Left cardiac atrium (tissue), 4 donors: Measurements from ENCODE around the gene ALOX5. TPM values are rescaled to one million over a fixed set of nuclear protein-coding genes. Genes with fewer than 3 reads are reported as not detected.
A peak's percentile ranks its signal among the peaks of the same experiment; 100 is the strongest.
"Not testable (repeated sequence)": the region's sequence is repeated elsewhere in the genome, so short reads cannot be mapped to it uniquely, and the experiment has no call there.

Experiments
- ATAC-seq, 2 donors: fragments of 200-7000 bp; cut with Tn5 transposase; one replicate each; pipeline ENCODE4 v1.9.1; 2020; ENCODE audit warnings: mild to moderate bottlenecking in 2 of 2, moderate library complexity in 2 of 2
- DNase-seq: peaks from one replicate; pipeline ENCODE4 v3.0.0-alpha.2; 2020
- intact Hi-C, 2 donors: fragments of 100-400 bp; cut with DNase I; formaldehyde crosslinking; loops; one replicate each; pipeline versions ENCODE4 v1.14.1 to v1.15.1; 2022 to 2023
- long read RNA-seq: library from polyadenylated mRNA; unstranded; transcript quantifications from one replicate; pipeline ENCODE4 v2.0.0, GENCODE V29; 2021
- total RNA-seq, 2 donors: library from RNA; stranded (reverse); fragmentation: NEBNext Ultra II Directional; extraction: Animal tissue kit (Norgen Biotek cat#: 25700); gene quantifications; one replicate each; pipeline ENCODE4 v1.2.1, GENCODE V29; 2021
- donor health status: DM: no; HTN: yes; CAD: no.
- donor health status: DM: no; HTN: yes; CAD: no; lungs with severe emphysema.
- donor health status: DM: yes; HTN: yes; CAD: no.
- donor health status: Dilated cardiomyopathy.

Gene ALOX5
- total RNA-seq: 10 to 100 TPM; 11.9 to 13.8 TPM
- long read RNA-seq, transcript ALOX5-201 (14 exons, 2,506 nt): major isoform, 6 of 9 reads
- long read RNA-seq, partial matches to known transcripts: 1 of 9 reads
- long read RNA-seq, other reads (novel, unspliced or antisense): 1 of 9 reads

GRCh38 chr10:45373576-45374349 lies at the start of gene ALOX5:
Gene ALOX5 (plus strand): TSS chr10:45374216. CDS start chr10:45374280, 64 bp downstream.
- peak; percentile 81 to 92 for ATAC-seq
- intact Hi-C loops: no loop called here
- peak; percentile 79 for DNase-seq

DNA sequence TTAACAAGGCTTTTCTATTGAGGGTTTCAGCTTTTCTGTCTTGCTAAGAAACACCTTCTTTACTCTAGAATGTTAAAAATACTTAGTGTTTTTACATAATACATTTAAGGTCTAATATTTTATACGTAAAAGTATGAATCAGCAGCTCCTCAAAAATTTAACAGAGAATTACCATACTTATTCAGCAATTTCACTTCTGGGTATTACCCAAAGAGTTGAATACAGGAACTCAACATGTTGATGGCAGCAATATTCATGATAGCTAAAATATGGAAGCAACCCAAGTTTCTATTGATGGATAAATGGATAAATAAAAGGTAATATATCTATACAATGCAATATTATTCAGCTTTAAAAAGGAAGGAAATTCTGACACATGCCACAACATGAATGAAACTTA lies 48.9 kb upstream of the ALOX5 start:
- no peak for DNase-seq
- ATAC-seq: no peak
- intact Hi-C loops: no loop called here

DNA sequence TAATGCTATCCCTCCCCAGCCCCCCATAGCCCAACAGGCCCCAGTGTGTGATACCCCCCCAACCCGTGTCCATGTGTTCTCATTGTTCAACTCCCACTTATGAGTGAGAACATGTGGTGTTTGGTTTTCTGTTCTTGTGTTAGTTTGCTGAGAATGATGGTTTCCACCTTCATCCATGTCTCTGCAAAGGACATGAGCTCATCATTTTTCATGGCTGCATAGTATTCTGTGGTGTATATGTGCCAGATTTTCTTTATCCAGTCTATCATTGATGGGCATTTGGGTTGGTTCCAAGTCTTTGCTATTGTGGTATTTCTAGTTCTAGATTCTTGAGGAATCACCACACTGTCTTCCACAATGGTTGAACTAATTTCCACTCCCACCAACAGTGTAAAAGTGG lies 47.2 kb upstream of the ALOX5 start:
- DNase-seq, intact Hi-C loops, ATAC-seq: not testable (repeated sequence)

GRCh38 chr10:45331824-45332223 lies 42.2 kb upstream of the ALOX5 start:
- DNase-seq, ATAC-seq, intact Hi-C loops: not testable (repeated sequence)

DNA sequence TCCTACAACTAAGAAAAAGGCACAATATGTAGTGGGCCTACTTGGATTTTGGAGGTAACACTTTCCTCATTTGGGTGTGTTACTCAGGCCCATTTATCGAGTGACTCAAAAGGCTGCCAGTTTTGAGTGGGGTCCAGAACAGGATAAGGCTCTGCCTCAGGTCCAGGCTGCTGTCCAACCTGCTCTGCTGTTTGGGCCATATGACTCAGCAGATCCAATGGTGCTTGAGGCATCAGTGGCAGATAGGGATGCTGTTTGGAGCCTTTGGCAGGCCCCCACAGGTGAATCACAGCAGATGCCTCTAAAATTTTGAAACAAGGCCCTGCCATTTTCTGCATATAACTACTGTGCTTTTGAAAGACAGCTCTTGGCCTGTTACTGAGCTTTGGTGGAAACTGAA lies 34.1 kb upstream of the ALOX5 start:
- ATAC-seq (no peak), DNase-seq (no peak)
- intact Hi-C loops: no loop called here

GRCh38 chr10:45340420-45340819 lies 33.6 kb upstream of the ALOX5 start:
- DNase-seq, ATAC-seq, intact Hi-C loops: not testable (repeated sequence)

- intact Hi-C loops, ATAC-seq, DNase-seq: not testable (repeated sequence)
Observed at GRCh38 chr10:45346652-45347335, 27.2 kb upstream of the ALOX5 start.

DNA sequence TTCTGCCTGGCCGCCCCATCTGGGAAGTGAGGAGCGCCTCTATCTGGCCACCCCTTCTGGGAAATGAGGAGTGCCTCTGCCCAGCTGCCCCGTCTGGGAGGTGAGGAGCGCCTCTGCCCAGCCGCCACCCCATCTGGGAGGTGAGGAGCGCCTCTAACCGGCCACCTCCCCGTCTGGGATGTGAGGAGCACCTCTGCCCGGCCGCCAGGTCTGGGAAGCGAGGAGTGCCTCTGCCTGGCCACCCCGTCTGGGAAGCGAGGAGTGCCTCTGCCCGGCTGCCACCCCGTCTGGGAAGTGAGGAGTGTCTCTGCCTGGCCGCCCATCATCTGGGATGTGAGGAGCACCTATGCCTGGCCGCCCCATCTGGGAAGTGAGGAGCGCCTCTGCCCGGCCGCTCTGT lies 26.6 kb upstream of the ALOX5 start:
- DNase-seq, intact Hi-C loops, ATAC-seq: not testable (repeated sequence)

DNA sequence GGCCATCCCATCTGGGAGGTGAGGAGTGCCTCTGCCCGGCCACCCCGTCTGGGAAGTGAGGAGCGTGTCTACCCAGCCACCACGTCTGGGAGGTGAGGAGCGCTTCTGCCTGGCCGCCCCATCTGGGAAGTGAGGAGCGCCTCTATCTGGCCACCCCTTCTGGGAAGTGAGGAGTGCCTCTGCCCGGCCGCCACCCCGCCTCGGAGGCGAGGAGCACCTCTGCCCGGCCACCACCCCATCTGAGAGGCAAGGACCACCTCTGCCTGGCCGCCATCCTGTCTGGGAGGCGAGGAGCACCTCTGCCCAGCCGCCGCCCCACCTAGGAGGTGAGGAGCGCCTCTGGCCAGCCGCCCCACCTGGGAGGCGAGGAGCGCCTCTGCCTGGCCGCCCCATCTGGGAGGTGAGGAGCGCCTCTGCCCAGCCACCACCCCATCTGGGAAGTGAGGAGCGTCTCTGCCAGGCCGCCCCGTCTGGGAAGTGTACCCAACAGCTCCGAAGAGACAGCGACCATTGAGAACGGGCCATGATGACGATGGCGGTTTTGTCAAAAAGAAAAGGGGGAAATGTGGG lies 25.7 kb upstream of the ALOX5 start:
- intact Hi-C loops, DNase-seq, ATAC-seq: not testable (repeated sequence)

DNA sequence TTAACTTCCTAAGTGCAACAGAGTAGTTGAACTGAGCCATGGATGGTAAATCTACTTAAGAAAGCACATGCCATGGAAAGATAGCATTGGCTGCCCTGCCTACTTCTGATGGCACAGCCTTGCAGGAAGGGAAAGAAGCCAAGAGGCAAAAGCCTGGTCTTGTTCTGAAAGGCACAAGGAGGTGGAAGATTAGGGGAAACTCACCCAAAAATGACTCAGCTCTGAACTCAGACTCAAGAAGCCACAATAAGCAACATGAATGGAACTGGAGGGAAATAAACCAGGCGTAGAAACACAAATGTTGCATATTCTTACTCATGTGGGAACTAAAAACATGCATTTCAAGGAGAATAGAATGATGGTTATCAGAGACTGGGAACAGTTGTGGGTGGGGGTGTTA lies 20.8 kb upstream of the ALOX5 start:
- DNase-seq (no peak), ATAC-seq (no peak)
- intact Hi-C loops: no loop called here

DNA sequence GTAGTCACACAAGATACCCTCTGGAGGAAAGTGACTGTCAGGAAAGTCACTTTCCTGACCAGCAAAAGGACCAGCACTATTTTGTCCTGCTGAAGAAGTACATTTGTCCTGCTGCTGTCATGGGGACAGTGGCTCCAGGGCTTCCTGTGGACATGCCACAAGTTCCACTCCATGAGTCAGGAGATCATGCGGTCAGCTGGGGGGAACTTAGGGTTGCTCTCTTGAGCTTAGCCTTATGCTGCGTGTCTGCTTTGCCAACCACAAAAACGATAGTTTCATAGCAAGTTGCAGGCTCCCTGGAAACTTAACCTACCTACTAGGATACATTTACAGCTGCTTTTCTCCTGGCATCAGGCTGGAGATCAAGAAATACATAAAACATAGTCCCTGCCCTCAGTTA lies 19.8 kb upstream of the ALOX5 start:
- peak; percentile 48 for DNase-seq
- intact Hi-C loops: no loop called here
- peak in 1 of 2 donors; percentile 86 for ATAC-seq

DNA sequence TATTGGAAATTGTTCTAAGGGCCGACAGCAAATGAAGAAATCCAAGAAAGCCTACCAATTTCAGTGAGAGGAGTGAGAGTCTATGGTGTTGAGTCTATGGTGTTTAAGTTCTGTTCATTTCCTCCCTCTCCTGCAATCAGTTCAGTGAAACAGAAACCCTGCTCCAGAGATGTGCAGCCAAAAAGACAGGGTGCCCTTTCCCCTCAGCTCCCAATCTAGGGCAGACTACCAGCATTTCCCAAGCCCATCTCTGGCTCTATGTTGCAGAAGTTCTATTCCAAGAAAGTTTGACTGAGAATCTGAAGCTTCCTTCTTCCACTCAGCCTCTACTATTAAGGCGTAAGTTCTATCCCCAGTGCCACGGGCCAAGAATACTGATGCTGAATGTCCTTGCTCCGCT lies 18.5 kb upstream of the ALOX5 start:
- DNase-seq (no peak), ATAC-seq (peak in 1 of 2 donors; percentile 34)
- intact Hi-C loops: no loop called here

- ATAC-seq, DNase-seq, intact Hi-C loops: not testable (repeated sequence)
Observed at GRCh38 chr10:45358961-45359360, 15.1 kb upstream of the ALOX5 start.

DNA sequence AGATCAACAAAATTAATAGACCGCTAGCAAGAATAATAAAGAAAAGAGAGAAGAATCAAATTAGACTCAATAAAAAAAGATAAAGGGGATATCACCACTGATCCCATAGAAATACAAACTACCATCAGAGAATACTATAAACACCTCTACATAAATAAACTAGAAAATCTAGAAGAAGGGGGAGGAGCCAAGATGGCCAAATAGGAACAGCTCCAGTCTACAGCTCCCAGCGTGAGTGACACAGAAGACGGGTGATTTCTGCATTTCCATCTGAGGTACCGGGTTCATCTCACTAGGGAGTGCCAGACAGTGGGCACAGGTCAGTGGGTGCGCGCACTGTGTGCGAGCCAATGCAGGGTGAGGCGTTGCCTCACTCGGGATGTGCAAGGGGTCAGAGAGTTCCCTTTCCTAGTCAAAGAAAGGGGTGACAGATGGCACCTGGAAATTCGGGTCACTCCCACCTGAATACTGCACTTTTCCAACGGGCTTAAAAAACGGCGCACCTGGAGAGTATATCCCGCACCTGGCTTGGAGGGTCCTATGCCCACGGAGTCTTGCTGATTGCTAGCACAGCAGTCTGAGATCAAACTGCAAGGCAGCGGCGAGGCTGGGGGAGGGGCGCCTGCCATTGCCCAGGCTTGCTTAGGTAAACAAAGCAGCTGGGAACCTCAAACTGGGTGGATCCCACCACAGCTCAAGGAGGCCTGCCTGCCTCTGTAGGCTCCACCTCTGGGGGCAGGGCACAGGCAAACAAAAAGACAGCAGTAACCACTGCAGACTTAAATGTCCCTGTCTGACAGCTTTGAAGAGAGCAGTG lies 11.8 kb upstream of the ALOX5 start:
- DNase-seq, intact Hi-C loops, ATAC-seq: not testable (repeated sequence)

DNA sequence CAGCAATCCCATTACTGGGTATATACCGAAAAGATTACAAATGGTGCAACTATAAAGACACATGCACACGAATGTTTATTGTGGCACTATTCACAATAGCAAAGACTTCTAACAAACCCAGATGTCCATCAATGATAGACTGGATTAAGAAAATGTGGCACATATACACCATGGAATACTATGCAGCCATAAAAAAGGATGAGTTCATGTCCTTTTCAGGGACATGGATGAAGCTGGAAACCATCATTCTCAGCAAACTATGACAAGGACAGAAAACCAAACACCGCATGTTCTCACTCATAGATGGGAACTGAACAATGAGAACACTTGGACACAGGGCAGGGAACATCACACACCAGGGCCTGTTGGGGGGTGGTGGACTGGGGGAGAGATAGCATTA lies 6.4 kb upstream of the ALOX5 start:
- DNase-seq, ATAC-seq, intact Hi-C loops: not testable (repeated sequence)

- intact Hi-C loops: no loop called here
- ATAC-seq (no peak), DNase-seq (no peak)
Observed at GRCh38 chr10:45368181-45368580, 5.8 kb upstream of the ALOX5 start.

DNA sequence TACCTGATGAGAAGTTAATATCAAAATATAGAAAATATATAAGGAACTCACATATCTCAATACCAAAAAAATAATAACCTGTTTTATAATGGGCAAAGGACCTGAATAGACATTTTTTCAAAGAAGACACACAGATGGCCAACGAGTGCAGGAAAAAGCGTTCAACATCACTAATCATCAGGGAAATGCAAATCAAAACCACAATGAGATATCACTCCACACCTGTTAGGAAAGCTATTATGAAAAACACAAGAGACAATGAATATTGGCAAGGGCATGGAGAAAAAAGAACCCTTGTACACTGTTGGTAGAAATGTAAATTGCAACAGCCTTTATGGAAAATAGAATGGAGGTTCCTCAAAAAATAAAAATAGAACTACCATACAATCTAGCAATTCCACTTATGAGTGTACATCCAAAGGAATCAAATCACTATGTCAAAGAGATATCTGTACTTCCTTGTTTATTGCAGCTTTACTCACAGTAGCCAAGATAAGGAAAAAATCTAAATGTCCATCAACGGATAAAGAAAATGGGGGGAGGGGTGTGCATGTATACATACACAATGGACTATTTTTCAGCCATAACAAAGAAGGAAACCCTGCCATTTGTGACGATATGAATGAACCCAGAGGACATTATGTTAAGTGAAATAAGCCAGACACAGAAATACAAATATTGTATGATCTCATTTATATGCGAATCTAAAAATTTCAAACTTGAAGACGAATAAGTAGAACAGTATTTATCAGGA lies 3.6 kb upstream of the ALOX5 start:
- intact Hi-C loops: no loop called here
- DNase-seq (no peak), ATAC-seq (no peak)

GRCh38 chr10:45371560-45371959 lies 2.5 kb upstream of the ALOX5 start:
- ATAC-seq: no peak
- no peak for DNase-seq
- intact Hi-C loops: no loop called here
